ENCODE measurements around the gene PRDM8. TPM values are rescaled to one million over a fixed set of nuclear protein-coding genes. Genes with fewer than 3 reads are reported as not detected.

PRDM8 gene
- total RNA-seq, 1 experiment from 2014 or later: 0.26 TPM

DNA sequence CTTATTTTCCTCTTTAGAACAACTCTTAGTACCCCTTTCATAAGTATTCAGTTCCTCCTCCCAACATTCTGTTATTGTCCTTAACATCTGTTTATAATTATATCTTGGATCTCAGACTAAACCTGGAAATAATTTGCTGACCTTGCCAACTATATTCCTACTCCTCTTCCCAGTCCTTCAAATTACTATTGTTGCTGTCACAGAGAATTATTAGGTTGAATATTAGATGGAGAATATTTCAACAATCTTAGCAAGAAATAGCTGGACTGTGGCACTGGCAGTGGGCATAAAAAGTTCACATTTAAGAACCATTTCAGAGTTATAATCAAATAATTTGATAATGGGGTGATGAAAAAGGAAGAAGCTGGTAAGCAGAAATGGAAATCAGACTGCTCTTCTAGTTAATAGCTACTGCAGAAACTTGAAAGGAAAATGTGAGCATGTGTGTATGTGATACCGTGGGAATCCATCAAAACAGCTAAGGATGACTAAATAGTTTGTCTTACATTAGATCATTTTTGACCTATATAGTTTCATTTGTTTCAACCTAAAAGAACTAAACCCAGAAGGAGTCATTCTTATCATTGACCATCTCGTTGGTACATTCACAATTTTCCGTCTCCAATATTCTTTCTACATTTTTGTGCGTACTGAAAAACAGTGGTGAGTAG, 43.3 kb upstream of the PRDM8 start:
- intact Hi-C loops (cut with micrococcal nuclease; ENCODE audit: unreplicated experiment): no loop called here
- H3K4me2 ChIP-seq: no peak overlapping the region
- H4K20me1 ChIP-seq (ENCODE audit: insufficient read depth): no peaks in the 10 kb centered on the region
- H3K4me3 ChIP-seq: no peak overlapping the region
- H3K27ac ChIP-seq: no peak overlapping the region
- CTCF ChIA-PET: no interaction called here
- no peak for DNase-seq
- H3K4me1 ChIP-seq (replicated peaks; ENCODE audit: insufficient read depth): no peaks in the 10 kb centered on the region
- no peaks in the 10 kb centered on the region for H3K36me3 ChIP-seq (ENCODE audit: low read depth)
- TF ChIP-seq, protein P1, sequence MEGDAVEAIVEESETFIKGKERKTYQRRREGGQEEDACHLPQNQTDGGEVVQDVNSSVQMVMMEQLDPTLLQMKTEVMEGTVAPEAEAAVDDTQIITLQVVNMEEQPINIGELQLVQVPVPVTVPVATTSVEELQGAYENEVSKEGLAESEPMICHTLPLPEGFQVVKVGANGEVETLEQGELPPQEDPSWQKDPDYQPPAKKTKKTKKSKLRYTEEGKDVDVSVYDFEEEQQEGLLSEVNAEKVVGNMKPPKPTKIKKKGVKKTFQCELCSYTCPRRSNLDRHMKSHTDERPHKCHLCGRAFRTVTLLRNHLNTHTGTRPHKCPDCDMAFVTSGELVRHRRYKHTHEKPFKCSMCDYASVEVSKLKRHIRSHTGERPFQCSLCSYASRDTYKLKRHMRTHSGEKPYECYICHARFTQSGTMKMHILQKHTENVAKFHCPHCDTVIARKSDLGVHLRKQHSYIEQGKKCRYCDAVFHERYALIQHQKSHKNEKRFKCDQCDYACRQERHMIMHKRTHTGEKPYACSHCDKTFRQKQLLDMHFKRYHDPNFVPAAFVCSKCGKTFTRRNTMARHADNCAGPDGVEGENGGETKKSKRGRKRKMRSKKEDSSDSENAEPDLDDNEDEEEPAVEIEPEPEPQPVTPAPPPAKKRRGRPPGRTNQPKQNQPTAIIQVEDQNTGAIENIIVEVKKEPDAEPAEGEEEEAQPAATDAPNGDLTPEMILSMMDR (conservative IDR thresholded peaks at IDR 0.05): no peak
- no peak for TF ChIP-seq EZH2 (IDR thresholded peaks at IDR 0.05; ENCODE audit: low read depth)
- H3K9me2 ChIP-seq (ENCODE audit: insufficient read depth): no peaks in the 10 kb centered on the region
- H3K9me3 ChIP-seq (ENCODE audit: insufficient read depth, low read depth): no peaks in the 10 kb centered on the region
- no peaks in the 10 kb centered on the region for H3K79me2 ChIP-seq (ENCODE audit: low read depth)
- no TSS peak for BruUV-seq (replicated peaks)
- POLR2A ChIA-PET (ENCODE audit: unreplicated experiment): no interaction called here
- no peak overlapping the region for H2AFZ ChIP-seq
- no peaks in the 10 kb centered on the region for H3K27me3 ChIP-seq (ENCODE audit: insufficient read depth, low read depth)
- H3F3A ChIP-seq (ENCODE audit: insufficient read depth, low read depth): no peaks in the 10 kb centered on the region

- BruUV-seq (replicated peaks): no TSS peak
Observed at GRCh38 chr4:80154545-80154933, 42.8 kb upstream of the PRDM8 start.

GRCh38 chr4:80155316-80155982, 41.9 kb upstream of the PRDM8 start:
- ChIA-PET POLR2A (ENCODE audit: unreplicated experiment) (no interaction called here), CTCF (no interaction called here)
- H3K27ac ChIP-seq: no peak overlapping the region
- H3F3A ChIP-seq (ENCODE audit: insufficient read depth, low read depth): no peaks in the 10 kb centered on the region
- no peaks in the 10 kb centered on the region for H3K36me3 ChIP-seq (ENCODE audit: low read depth)
- H3K27me3 ChIP-seq (ENCODE audit: insufficient read depth, low read depth): no peaks in the 10 kb centered on the region
- no peak overlapping the region for H3K4me3 ChIP-seq
- H3K9me3 ChIP-seq (ENCODE audit: insufficient read depth, low read depth): no peaks in the 10 kb centered on the region
- no peaks in the 10 kb centered on the region for H3K4me1 ChIP-seq (replicated peaks; ENCODE audit: insufficient read depth)
- intact Hi-C loops (cut with micrococcal nuclease; ENCODE audit: unreplicated experiment): no loop called here
- DNase-seq: no peak
- no peak overlapping the region for H2AFZ ChIP-seq
- no peaks in the 10 kb centered on the region for H3K79me2 ChIP-seq (ENCODE audit: low read depth)
- H4K20me1 ChIP-seq (ENCODE audit: insufficient read depth): no peaks in the 10 kb centered on the region
- no peaks in the 10 kb centered on the region for H3K9me2 ChIP-seq (ENCODE audit: insufficient read depth)
- TF ChIP-seq EZH2 (IDR thresholded peaks at IDR 0.05; ENCODE audit: low read depth): no peak
- TF ChIP-seq, protein P1 (conservative IDR thresholded peaks at IDR 0.05): no peak
- no peak overlapping the region for H3K4me2 ChIP-seq
- BruUV-seq (replicated peaks): no TSS peak

More at GRCh38 chr4:80154545-80154933, 42.8 kb upstream of the PRDM8 start:
- H3F3A ChIP-seq (ENCODE audit: insufficient read depth, low read depth): no peaks in the 10 kb centered on the region
- intact Hi-C loops (cut with micrococcal nuclease; ENCODE audit: unreplicated experiment): no loop called here
- H3K4me3 ChIP-seq: no peak overlapping the region
- H3K4me1 ChIP-seq (replicated peaks; ENCODE audit: insufficient read depth): no peaks in the 10 kb centered on the region
- ChIA-PET CTCF (no interaction called here), POLR2A (ENCODE audit: unreplicated experiment) (no interaction called here)
- H3K27me3 ChIP-seq (ENCODE audit: insufficient read depth, low read depth): no peaks in the 10 kb centered on the region
- H3K4me2 ChIP-seq: no peak overlapping the region
- H3K9me2 ChIP-seq (ENCODE audit: insufficient read depth): no peaks in the 10 kb centered on the region
- no peaks in the 10 kb centered on the region for H3K9me3 ChIP-seq (ENCODE audit: insufficient read depth, low read depth)
- DNase-seq: no peak
- H3K27ac ChIP-seq: no peak overlapping the region
- H3K36me3 ChIP-seq (ENCODE audit: low read depth): no peaks in the 10 kb centered on the region
- no peak for TF ChIP-seq EZH2 (IDR thresholded peaks at IDR 0.05; ENCODE audit: low read depth)
- TF ChIP-seq, protein P1 (conservative IDR thresholded peaks at IDR 0.05): no peak
- H2AFZ ChIP-seq: no peak overlapping the region
- no peaks in the 10 kb centered on the region for H4K20me1 ChIP-seq (ENCODE audit: insufficient read depth)
- no peaks in the 10 kb centered on the region for H3K79me2 ChIP-seq (ENCODE audit: low read depth)
